NCI-H748 (cell line): ENCODE results near the gene PAQR8.
"Not testable (repeated sequence)": the region's sequence is repeated elsewhere in the genome, so short reads cannot be mapped to it uniquely, and the experiment has no call there.

ENCODE experiments used
- DNase-seq: peaks from one replicate; lab custom pipeline; 2025; ENCODE audit not compliant: unreplicated experiment; lab: John Stamatoyannopoulos, UW

Gene PAQR8

DNA sequence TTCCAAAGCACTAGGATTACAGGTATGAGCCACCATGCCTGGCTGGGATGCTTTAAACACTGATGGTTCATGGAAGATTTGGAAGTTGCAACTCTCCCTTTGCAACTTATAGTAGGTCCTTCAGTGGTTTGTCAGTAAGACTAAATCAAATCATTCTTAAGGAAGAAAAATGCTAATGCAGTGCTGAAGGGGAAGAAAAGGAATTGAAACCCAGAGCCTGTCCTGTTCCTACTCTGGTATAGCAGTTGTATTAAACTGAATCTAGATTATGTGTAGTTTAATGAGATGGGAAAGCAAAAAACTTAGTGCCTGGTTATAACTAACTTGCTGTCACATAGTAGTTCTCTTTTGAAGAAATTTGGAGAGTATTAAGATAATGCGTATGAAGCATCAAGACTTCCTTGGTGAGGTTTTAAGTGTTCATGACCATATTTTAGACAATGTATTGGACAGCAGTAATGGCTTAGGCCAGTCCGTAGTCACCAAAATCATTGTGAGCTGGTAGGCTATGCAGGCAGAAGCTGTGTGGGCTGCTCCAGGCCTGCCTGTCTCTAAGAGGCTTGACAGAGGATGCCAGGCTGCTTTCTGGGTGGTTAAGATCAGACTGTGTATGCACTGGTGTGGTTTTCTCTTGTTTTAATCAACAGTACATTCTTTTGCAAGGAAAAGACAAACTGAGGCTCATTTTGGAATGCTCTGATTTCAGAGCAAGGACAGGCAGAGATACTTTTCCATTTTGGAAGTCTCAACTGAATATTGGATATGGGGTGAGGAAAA is 14.0 kb downstream of the PAQR8 start:
- DNase-seq = no peak

- no peak for DNase-seq
These were observed 14.8 kb downstream of the PAQR8 start for GRCh38 chr6:52376763-52377162.

DNA sequence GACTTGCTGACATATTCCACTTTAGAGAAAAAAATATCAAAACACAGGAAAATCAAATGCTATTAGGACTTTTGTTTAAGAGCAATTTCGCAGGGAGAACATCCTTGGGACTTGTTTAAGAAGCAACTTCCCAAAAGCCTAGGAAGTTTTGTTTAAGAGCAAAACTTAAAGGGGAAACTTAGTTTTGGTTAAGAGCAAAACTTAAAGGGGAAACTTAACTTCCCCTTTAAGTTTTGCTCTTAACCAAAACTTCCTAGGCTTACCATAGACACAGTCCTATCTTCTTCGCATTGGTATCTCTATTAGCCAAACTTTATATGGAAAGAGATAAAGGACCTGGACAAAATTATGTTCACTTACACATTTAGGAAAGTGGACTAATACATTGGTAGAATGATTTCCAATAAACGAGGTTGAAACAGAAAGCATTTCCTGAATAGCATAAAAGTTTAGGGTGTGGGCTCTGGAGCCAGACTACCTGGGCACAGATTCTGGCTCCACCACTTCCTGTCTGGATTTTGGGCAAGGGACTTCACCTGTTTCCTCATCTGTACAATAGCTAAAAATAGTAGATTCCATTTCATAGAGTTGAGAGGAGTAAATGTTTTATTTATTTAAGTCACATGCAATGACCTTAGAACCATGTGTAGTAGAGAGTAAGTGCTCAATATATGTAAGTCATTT is 15.7 kb downstream of the PAQR8 start:
- no peak for DNase-seq

- DNase-seq = no peak
These were observed 19.3 kb downstream of the PAQR8 start for GRCh38 chr6:52381249-52381648.

DNA sequence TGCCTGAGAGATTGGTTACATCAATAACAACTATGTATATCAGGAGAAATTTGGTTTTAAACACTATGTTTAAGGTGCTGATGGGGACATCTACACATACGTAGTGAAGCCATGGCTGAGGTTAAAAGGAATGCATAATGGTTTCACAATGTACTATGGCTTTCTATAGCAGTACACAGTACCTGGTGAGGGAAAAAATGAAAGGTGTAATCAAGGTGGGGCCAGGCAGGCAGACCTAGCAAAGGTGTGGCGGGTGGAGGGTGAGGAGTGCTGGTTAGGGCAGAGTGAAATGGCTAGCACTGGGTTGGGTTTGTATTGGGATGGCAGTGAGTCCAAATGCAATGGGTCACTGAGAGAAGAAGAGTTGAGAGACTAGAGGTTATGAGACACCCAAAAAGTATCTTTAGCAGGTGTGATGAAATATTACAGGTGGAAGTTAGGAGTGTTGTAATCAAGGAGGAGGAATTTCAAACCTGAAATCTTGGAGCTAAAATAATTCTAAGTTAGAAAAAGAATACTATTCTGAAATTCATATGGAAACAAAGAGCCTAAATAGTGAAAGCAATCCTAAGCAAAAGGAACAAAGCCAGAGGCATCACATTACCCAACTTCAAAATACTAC is 22.3 kb downstream of the PAQR8 start:
- no peak for DNase-seq

GRCh38 chr6:52385074-52385473 is 23.1 kb downstream of the PAQR8 start:
- no peak for DNase-seq

DNA sequence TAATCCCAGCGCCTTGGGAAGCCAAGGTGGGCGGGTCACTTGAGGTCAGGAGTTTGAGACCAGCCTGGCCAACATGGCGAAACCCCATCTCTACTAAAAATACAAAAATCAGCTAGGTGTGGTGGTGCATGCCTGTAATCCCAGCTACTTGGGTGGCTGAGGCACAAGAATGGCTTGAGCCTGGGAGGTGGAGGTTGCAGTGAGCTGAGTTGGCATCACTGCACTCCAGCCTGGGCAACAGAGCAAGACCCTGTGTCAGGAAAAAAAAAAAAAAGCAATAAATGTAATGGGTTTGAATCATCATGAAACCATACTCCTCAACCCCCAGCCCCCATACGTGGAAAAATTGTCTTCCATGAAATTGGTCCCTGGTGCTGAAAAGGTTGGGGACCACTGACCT is 26.2 kb downstream of the PAQR8 start:
- not testable (repeated sequence) for DNase-seq

DNA sequence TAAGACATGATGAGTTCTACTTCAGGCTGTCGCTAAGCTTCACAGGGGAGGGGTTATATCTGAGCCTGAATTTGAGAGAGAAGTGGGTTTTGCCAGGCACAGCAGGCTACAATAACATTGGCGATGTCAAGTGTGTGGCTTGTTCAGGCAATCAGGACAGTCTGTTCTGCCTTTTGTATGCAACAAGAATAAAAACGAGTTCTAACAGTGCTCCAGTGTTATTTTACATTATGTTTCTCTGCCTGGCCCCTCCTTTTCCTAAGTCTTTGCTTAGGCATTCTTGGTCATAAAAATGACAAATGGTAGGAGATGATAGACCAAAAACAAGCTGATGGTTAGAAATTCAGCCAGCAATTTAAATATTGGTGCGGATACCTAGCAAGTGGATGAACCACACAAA is 26.8 kb downstream of the PAQR8 start:
- DNase-seq = no peak

- DNase-seq = no peak
These were observed 27.3 kb downstream of the PAQR8 start for GRCh38 chr6:52389264-52389625.

DNA sequence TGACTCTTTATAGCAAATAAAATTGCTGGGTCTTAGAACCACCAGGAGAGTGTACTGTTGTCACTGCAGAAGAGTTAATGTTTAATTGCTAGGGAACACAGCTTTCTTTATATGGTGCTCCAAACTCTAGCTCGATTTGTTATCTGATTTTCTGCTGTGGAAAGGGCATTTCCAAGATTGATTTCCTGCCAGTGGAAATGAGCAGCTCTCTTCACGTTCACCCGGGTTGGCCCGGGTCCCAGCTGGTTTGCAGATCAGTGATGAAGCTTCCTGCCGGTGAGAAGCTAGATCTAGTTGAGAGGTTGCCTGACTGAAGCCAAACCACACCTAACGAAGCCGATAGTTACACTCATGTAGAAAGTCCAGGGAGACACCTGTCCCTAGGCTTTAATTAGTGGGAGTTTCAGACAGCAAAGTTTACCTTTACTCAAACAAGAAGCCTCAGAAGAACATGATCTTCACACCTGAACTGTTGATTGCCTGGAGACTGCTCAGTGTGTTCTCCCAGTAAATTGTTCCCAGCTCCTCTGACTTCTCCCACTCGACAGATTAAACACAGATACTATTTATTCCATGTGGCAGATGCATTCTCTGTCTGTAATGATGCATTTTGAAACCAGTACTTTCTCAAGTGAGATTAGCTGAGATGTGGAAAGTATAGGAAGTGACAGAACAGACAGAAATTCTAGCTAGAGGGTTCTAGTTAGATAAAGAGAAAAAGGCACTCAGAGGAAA is 27.8 kb downstream of the PAQR8 start:
- DNase-seq = no peak

GRCh38 chr6:52390361-52390727 is 28.4 kb downstream of the PAQR8 start:
- no peak for DNase-seq

GRCh38 chr6:52391599-52391998 is 29.6 kb downstream of the PAQR8 start:
- DNase-seq = no peak

GRCh38 chr6:52392944-52393343 is 31.0 kb downstream of the PAQR8 start:
- DNase-seq = no peak

GRCh38 chr6:52393780-52394179 is 31.8 kb downstream of the PAQR8 start:
- no peak for DNase-seq

GRCh38 chr6:52394251-52394666 is 32.3 kb downstream of the PAQR8 start:
- no peak for DNase-seq

DNA sequence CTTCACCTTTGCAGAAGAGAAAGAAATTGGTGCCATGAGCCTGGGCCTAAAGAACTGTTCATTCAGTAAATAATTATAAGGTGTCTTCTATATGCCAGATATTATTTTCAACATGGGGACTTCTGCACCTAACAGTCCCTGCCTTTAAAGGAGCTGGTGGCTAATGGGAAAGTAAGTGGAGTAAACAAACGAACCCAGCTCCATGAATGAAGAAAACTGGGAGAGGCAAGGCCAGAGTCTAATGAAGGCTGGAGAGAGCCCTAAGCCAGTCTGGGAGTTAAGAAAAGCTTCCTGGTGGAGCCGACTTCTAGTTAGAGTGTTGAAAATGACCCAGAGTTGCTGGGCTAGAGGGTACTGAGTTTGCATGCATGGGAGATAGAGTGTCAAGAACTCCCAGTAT is 34.0 kb downstream of the PAQR8 start:
- DNase-seq = no peak

DNA sequence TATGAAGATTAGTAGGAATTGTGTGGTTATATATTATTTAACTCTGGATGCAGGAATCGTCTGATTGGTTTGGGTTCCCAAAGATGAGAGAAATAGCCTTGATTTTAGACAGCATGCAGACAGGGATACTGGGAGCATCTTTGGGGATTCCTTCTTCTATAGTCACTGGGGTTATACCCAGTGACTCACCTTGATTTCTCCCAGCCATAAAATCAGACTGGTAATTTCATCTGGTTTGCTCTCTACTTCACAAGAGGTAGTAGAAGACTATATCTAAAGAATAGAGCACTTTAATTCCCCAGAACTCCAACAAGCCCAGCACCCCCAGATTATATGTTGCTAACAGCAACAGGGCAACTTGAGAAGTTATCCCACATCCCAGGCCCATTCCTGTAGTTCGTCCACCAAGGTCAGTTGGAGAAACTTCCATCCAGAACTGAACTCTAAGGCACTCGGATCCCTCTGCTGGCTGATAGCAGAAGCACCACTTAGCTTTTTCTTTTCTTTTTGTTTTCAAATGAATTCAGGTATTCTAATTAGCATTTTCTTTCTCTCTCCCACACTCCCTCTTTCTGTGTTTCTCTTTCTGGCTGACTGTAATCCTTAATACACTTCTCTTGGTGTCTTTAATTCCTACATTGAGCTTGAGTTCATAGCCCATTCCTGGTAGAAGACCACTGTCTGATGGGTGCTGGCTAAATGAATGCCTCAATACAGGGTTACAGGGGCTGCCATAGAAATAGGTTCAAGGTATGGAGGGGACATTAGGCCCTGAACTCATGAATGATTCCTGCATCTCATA is 37.8 kb downstream of the PAQR8 start:
- peak; percentile 67 for DNase-seq

DNA sequence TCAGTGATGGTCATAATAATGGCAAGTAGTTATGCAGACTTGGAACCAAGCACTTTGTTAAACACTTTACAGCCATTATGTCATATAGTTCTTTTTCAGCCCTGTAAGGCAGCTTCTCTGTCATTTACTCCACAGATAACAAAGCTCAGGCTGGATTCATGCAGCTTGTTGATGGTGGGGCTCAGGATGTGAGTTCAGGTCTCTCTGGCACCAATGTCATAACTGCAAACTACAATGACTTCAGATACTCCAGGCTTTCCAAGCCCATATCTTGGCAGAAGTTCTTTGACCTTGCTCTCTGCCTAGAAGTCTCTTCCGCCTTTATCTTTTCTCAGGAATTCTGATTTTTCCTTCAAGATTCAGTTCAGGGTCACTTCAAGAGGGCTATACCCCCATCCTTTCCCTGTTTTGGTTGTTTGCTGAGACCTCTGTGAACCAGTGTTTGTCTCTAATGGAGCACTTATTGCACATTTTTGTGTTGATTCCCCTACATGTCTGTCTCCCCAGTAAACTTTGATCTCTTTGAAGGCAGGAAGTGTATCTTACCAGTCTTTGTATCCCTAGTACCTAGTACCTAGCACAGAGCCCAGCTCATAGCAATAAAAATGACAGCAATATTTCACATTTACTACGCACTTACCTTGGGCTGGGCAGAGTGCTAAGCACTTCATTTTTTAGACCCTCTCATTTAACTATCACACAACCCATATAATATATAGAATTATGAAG is 38.5 kb downstream of the PAQR8 start:
- no peak for DNase-seq

- no peak for DNase-seq
These were observed 41.1 kb downstream of the PAQR8 start for GRCh38 chr6:52403086-52403485.

DNA sequence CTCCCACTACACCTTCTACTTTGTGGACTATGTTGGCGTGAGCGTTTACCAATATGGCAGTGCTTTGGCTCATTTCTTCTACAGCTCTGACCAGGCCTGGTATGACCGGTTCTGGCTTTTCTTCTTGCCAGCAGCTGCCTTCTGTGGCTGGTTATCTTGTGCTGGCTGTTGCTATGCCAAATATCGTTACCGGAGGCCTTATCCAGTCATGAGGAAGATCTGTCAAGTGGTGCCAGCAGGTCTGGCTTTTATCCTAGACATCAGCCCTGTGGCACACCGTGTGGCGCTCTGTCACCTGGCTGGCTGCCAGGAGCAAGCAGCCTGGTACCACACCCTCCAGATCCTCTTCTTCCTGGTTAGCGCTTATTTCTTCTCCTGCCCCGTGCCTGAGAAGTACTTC is 41.7 kb downstream of the PAQR8 start:
- DNase-seq = peak; percentile 79
